HG03354 (cell line): ENCODE results near the gene TLE5.
"Not testable (repeated sequence)": the region's sequence is repeated elsewhere in the genome, so short reads cannot be mapped to it uniquely, and the experiment has no call there.

Experiments
- ATAC-seq: cut with Tn5 transposase; IDR thresholded peaks from one replicate; pipeline ENCODE4 v1.9.1; 2021; ENCODE audit warnings: mild to moderate bottlenecking; ENCODE audit not compliant: unreplicated experiment, poor library complexity, severe bottlenecking

TLE5 gene

DNA sequence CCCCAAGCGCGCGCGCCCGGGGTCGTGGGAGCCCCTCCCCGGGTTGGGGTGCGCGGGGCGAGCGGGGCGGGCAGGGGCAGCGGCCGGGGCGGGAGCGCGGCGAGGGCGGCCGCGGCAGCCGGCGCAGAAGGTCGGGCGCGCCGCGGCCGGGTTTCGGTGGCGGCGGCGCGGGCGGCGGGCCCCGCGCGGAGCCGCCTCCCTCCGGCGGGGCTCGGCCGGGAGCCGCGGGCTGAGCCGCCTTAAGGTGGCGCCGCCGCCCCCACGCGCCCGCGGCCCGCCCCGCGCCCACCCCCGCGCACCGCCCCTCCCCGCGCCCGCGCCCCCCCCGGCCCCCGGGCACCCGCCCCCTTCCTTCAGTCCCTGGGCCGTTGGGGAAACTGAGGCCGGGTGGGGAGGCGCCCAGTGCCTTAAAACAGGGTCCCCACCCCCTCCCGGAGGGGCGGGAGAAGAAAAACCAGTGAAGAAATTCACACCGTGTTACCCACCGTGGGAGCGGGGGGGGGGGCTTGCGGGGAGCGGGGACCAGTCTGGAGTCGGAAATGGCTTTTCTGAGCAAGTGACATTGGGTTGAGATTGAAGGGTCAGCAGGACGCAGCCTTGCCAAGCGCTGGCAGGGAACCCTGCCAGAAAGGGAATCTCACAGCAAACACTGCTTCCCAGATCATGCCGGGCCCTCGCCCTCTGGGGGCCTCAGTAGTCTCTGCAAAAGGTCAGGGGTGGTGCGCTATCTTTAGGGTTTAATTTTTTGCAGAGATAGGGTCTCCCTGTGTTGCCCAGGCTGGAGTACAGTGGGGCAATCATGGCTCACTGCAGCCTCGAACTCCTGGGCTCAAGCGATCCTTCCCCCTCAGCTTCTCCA lies 33.0 kb downstream of the TLE5 start, which contains the start of gene TLE2:
TLE2 (minus strand) TSS at position 216 of the 859 bp plus-strand sequence. CDS start 376 bp downstream, outside the sequence.
- ATAC-seq, result no peak

GRCh38 chr19:3028305-3029064 lies 33.8 kb downstream of the TLE5 start:
- no peak for ATAC-seq

DNA sequence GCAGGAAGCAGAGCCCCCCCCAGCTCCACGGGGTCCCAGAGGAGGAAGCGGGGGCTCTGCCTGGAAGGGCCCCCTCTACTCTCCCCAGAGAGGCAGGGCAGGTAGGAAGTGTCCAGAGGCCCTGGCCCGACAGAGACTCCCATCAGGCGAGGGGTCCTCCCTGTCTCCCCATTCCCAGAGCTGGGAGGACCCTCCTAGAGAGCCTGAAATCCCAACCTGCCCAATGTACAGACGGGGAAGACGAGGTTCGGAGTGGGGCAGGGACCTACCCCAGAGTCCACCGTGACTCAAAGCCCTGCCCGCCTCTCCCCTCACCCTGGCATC lies 34.4 kb downstream of the TLE5 start:
- no peak for ATAC-seq

DNA sequence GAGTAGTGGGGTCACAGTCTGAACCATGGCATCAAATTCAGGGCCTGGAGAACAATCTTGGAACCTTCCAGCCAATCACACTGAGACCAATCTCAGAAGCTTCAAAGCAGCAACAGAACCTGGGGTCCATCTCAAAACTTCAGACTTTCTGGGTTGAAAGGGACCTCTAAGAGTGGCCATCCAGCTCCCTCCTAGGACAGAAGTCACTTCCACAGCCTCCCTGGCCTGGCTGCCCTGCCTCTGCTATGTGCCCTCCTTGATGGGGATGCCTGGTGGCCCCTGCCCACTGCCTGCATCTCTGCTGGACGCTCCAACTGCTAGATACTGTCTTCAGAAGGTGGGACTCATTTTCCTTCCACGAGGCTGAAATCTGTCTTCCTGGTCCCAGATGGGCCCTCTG lies 35.0 kb downstream of the TLE5 start:
- ATAC-seq, result no peak

DNA sequence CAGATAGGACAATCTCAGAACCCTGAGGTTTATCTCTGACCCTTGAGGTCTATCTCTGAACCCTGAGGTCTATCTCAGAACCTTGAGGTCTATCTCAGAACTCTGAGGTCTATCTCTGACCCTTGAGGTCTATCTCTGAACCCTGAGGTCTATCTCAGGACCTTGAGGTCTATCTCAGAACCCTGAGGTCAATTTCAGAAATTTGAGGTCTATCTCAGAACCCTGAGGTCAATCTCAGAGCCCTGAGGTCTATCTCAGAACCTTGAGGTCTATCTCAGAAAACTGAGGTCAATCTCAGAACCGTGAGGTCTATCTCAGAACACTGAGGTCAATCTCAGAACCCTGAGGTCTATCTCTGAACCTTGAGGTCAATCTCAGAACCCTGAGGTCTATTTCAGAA lies 35.5 kb downstream of the TLE5 start:
- no peak for ATAC-seq

DNA sequence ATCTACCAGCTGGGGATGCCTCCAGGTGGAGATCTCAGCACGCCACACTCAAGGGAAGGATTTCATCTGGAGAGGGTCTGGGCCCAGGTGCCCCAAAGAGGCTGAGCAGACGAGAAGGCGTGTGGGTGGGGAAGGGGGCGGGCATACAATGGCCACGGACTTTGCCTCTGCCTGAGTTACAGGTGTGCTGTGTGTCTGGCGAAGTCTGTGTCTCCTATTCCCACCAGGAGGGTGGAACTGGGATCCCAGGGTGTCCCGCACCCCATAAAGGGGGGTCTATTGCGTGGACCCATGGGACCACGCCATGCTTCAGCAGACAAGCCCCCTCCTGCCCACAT lies 36.8 kb downstream of the TLE5 start:
- no peak for ATAC-seq

DNA sequence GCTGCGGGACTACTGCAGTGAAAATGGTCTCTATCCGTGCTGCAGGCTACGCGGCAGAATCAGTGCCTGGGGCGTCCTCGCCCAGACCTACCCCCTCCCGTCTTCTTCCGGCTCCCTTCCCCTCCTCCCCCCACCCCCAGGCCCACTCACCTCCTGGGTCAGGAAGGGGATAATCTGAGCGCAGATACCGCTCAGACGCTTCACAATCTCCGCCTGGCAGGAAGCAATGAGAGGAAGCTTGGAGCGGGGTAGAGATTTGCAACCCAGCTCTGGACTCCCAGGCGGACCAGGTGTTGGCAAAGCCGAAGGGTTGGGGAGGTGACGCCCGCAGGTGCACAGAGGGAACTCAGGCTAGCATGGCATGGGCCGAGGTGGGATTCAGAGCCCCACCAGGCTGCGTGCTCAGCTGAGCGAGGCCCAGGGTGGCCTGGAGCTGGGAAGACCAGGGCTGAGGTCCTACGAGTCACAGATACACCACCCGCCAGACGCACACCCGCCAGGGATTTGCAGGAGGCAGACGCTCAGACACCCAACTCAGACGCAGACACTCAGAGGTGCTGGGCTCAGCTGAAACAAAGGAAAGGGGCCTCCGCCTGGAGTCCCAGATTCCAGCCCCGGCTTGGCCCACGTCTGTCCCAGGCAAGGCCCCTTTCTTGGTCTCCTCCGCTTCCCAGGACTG lies 37.3 kb downstream of the TLE5 start:
- no peak for ATAC-seq

- ATAC-seq, result no peak
Observed at GRCh38 chr19:3024509-3024869, 37.8 kb downstream of the TLE5 start.

GRCh38 chr19:3020321-3020960 lies 41.9 kb downstream of the TLE5 start:
- no peak for ATAC-seq

DNA sequence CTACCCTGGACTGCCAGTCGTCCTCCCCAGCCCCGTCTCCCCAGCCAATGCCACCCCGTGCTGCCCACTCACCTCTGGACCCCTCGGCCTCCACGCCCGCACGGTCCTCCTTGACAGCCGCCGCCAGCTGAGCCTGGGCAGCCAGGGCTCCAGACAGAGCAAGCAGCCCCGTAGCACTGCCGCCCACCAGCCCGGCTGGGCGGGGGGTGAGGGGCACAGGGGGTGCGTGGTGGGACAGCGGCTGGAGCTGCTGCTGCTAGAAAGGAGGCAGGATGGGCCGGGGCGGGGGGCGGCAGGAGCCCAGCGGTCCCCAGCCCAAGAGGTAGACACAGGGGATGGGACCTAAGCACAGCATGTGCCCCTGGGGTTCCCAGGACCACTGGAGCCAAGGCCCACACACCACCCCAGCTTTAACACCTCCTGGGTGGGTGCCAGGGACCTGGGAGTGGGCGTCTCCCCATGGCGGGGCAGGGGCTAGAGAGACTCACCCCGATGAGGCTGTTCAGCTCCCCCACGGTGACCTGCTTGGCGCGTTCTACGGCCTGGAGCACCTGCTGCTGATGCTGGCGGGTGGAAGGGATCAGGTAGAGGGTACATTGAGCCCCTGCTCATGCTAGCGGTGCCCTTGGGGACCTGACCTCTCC lies 43.0 kb downstream of the TLE5 start:
- no peak for ATAC-seq

GRCh38 chr19:3017923-3018322 lies 44.4 kb downstream of the TLE5 start:
- ATAC-seq, result no peak

DNA sequence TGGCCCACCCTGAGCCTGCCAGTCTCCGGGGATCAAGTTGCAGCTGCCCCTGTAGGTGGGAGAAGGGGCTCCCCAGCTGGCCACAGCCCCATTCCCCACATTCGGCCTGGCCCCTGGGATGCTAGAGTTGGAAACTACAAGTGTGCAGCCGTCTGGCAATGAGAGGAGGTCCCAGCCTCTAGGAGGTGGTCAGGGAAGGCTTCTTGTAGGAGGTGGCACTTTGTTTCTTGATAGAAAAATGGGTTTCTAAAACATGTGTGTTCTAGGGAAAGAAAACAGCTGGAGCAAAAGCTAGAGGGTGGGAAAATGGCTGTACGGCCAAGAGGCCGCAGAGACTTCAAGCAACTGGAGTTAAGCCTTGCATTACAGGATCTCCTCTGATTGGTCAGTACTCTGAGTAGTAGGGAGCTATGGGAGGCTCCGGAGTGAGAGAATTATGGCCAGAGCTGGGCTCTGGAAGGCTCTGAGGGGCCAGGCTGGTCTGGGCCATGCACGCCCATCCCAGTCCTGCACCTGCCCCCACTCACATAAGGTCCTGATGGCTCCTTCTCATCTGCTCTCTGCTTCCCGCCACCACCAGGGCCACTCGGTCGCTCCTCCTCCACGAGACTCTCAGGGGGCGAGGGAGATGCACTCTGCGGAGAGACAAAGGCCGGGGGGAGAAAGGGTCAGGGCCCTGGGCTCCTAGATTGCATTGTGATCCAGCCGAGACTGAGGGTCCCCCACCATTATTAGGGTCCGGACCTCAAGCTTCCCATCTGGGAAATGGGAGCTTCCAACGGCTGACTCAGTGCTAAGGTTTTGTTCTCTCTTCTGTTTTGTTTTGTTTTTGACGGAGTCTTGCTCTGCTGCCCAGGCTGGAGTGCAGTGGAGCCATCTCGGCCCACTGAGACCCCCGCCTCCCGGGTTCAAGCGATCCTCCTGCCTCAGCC lies 46.9 kb downstream of the TLE5 start:
- no peak for ATAC-seq

- ATAC-seq, result no peak
Observed at GRCh38 chr19:3014135-3014534, 48.2 kb downstream of the TLE5 start.

DNA sequence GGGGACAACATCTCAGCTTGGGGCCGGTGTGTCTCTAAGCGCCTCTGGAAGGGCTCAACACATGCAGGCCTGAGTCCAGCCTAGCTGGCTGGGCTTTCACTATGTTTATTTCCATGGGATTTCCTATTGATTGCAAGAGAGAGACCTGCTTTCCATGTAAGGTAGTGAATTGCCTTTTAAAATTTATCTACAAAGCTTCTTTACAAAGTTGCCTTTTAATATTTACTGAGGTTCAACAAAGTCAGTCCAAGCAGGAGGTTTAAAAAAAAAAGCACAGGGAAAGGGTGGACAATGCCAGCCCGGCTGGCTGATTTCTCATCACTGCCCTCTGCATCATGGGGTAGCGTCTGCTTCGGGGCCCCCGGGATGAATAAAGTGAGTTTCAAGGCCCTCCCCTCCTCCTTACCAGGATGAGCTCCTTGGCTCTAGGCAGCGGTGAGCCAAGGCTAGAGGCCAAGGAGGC lies 49.0 kb downstream of the TLE5 start:
- ATAC-seq, result no peak

GRCh38 chr19:3012621-3013262 lies 49.6 kb downstream of the TLE5 start:
- ATAC-seq, result no peak

DNA sequence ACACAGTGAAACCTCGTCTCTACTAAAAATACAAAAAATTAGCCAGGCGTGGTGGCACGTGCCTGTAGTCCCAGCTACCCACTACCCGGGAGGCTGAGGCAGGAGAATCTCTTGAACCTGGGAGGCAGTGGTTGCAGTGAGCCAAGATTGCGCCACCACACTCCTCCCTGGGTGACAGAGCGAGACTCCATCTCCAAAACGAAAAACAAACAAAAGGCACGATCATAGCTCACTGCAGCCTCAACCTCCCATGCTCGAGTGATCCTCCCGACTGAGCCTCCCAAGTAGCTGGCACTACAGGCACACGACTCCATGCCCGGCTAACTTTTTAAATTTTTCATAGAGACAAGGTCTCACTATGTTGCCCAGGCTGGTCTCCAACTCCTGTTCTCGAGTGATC lies 50.2 kb downstream of the TLE5 start:
- not testable (repeated sequence) for ATAC-seq

DNA sequence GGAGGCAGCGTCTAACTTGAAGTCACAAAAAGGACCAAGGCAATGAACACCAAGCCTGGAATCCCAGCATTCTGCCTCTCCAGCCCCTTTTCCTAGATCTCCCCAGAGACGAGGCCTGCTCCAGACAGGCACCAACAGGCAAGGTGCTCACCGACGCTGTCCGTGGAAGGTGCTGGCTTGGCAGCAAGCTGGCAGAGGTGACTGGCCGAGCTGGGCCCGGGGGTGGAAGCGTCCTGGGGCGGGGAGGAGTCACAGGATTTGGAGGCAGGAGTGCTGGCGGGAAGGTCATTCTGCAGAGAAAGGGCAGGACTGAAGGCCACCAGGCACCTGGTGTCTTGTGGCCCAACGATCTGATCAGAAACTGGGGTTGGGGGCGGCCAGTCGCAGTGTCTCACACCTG lies 51.4 kb downstream of the TLE5 start:
- no peak for ATAC-seq

DNA sequence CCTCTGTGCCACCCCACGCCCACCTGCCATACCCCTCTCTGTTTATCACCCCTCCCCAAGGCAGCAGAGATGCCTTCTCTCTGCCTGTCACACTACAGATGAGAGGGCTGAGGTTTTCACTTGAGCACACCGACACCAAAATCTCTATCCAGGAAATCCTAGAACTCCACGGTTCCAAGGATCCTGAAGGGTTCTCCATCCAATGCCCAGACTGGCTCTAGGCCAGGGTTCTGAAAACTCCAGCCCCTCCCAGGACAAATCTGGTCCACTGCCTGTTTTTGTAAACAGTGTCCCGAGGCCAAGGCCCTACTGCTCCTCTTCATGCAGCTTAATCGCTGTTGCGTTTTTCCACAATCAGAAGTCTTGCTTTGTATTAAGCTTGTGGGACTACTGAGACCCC lies 53.3 kb downstream of the TLE5 start:
- no peak for ATAC-seq
